ENCODE measurements around the gene CPPED1.
"Not testable (repeated sequence)": the region's sequence is repeated elsewhere in the genome, so short reads cannot be mapped to it uniquely, and the experiment has no call there.

CPPED1 gene

DNA sequence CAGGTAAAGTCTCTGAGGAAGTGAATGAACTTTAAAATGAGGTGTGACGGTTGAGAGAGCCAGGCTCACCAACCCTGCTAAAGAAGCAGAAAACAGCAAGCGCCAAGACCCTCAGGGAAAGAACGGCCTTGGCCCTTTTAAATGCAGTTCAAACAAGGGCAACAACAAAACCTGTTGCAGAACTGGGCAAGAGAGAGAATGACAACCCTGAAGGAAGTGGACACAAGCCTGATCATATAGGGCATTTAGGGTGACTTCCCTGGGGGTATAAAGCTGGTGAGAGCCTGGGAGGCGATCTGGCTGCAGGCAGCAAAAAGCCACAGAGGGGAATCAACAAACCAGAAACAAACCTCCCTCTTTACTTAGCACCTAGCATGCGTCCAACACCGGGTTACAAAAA lies 1.0 kb downstream of the CPPED1 start:
- DNase-seq (ENCODE audit: low spot score): no peak

- no peak for DNase-seq (ENCODE audit: low spot score)
Observed at GRCh38 chr16:12802048-12802447, 1.6 kb downstream of the CPPED1 start.

- no peak for DNase-seq (ENCODE audit: low spot score)
Observed at GRCh38 chr16:12801511-12802042, 2.1 kb downstream of the CPPED1 start.

DNA sequence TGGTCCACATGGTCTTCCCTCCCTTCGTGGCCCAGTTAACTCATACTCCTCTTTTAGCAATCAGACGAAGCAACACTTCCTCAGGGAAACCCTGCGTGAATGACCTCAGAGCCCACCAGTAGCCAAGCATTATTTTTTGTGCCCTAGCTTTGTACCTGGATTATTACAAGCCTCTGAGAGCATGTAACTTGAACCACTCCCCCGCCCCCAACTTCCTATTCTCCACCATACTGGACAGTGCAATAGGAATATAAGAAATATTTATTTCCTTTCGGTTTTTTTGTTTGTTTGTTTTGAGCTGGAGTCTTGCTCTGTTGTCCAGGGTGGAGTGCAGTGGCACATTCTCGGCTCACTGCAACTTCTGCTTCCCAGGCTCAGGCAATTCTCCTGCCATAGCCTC lies 2.9 kb downstream of the CPPED1 start:
- no peak for DNase-seq (ENCODE audit: low spot score)

DNA sequence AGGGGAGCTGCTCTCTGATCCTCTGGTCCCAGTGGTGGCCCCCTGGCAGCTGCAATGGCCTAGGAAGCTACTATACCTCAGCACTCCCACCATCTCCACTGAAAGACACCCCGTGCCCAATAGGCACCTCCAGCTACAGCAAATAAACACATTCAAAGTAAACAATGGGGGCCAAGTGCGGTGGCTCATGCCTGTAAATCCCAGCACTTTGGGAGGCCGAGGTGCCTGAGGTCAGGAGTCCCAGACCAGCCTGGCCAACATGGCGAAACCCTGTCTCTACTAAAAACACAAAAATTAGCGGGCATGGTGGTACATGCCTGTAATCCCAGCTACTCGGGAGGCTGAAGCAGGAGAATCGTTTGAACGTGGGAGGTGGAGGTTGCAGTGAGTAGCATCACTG lies 3.7 kb downstream of the CPPED1 start:
- not testable (repeated sequence) for DNase-seq (ENCODE audit: low spot score)

GRCh38 chr16:12798846-12799245 lies 4.8 kb downstream of the CPPED1 start:
- DNase-seq (ENCODE audit: low spot score): no peak

DNA sequence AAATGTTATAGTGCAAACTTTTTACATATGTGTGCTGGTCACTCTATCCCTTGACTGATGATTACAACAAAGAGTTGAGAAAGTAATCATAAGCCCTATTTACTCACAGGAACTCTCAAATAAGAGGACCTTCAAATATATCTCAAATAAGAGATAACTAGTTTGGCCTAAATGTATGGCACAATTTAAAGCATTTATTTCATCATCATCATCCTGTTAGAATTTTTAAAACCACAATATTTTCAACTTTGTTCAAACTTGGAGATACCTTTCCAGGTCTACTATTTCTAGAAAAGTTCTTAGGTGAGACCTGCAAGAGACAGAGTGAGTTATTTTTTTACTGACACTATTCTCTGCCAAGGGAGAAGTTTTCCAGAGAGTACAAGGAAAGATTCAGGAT lies 5.5 kb downstream of the CPPED1 start:
- DNase-seq (ENCODE audit: low spot score): no peak

DNA sequence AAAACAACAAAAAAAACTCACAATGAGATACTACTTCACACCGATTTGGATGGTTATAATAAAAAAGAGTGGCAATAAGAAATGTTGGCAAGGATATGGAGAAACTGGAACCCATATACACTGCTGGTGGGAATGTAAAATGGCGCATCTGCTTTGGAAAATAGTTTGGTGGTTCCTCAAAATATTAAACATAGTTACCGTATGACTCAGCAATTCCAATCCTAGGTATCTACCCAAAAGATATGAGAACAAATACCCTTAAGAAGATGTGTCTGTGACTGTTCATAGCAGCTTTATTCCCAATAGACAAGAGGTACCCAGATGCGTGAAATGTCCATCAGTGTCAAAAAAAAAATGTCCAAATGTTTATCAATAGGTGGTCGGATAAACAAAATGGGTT lies 7.2 kb downstream of the CPPED1 start:
- DNase-seq (ENCODE audit: low spot score): no peak

DNA sequence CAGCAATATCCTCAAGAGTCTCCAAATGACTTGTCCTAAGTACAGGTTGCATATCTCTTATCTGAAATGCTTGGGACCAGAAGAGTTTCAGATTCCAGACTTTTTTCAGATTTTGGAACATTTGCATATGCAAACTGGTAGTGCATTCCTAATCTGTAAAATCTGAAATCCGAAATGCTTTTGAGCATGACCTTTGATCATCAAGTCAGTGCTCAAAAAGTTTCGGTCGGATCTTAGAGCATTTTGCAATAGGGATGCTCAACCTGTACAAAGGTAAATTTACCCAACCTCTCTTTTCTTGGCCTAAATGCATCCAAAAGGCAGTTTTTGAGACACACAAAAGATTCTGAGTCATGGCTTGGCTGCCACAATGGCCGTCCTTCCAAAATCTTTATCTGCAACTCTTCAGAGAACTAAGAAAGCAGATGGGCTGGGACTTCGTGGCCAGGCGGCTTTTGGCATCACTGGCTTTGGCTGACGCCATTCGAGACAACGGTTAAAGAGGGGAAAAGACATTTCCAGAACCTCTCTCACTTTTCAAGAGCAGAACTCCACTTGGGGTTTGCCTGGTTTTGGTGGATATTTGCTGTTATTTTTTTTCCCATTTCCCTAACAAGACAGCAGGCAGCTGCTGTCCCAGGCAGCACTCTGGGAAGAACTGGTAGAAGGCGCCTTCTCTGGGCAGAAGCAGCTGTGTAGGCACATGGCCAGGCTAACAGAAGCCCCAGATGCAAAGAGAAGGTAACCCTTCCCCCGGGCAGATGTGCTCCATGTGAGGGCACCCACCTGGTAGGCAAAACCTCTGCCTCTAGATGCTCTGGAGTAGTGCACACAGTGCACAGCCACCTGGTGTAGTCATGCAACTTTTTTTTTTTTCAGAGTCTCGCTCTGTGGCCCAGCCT lies 8.9 kb downstream of the CPPED1 start:
- DNase-seq (ENCODE audit: low spot score): no peak

GRCh38 chr16:12793865-12794240 lies 9.8 kb downstream of the CPPED1 start:
- DNase-seq (ENCODE audit: low spot score): no peak

DNA sequence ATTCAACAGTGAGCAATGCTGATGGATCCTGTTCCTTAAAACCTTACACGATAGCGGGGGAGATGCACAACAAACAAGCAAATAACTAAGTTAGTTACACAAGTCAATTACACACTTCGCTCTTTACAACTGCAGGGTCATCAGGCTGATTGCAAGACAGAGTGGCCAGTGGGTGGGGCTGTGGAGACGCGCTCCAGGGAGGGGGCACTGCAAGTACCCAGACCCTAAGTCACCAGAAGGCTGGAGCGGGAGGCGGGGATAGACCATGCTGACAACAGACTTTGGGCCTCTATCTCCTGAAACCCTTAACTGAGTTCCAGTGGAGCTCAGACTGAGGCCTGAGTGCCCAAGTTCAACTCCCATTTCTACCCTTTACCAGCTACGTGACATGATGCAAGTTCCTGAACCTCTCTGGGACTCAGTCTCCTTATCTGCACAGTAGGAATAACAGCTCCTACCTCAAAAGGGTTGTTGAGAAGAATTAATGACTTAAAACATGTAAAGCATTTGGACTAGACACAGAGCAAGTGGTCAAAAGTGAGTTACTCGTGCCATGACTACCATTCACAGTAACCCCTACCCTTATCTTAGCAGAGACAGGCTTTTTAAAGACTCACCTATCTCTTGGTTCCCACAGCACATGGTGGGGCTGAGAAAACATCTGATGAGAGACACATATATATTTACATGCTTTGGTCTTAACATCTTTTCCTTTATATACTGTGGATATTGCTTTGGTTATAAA lies 10.4 kb downstream of the CPPED1 start:
- no peak for DNase-seq (ENCODE audit: low spot score)

DNA sequence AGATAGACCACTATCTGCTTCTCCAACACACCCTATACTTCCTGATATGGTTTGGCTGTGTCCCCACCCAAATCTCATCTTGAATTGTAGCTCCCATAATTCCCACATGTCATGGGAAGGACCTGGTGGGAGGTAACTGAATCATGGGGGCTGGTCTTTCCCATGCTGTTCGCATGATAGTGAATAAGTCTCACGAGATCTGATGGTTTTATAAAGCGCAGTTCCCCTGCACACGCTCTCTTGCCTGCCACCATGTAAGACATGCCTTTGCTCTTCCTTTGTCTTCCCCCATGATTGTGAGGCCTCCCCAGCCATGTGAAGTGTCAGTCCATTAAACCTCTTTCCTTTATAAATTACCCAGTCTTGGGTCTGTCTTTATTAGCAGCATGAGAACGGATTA lies 11.2 kb downstream of the CPPED1 start:
- DNase-seq (ENCODE audit: low spot score): not testable (repeated sequence)

DNA sequence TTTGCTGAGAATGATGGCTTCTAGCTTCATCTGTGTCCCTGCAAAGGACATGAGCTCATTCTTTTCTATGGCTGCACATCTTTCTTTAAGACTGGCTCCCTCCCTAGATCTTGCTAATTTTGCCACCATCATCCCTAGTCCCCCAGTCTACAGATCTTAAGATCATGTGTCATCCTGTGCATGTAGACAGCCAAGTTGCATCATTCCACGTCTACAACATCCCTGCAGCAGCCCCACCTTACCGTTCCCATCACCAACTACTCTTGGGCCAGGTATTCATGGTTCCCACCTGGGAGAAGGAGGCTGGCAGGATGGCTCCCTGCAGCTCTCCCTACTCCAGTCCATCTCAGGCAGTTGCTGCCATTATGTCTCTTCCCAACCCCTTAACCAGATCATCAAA lies 12.3 kb downstream of the CPPED1 start:
- DNase-seq (ENCODE audit: low spot score): no peak

- DNase-seq (ENCODE audit: low spot score): peak; percentile 53
Observed at GRCh38 chr16:12788758-12789157, 14.9 kb downstream of the CPPED1 start.

DNA sequence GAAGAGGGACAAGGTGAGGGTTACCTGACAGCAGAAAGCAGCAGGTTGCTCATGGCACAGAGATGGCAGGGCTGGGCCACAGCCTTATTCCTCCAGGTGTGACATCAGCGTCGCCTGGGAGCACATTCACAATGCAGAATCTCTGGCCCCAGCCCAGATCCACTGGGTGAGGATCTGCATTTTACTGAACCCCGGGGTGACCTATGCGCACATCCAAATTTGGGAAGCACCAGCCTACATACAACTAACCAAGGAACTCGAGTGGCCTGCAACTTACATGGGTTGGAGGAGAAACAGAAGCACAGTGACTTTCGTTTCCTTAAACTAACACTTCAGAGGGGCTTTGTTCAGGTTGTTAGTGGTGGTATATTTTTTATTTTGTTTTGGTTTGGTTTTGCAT lies 17.6 kb downstream of the CPPED1 start:
- DNase-seq (ENCODE audit: low spot score): no peak

- DNase-seq (ENCODE audit: low spot score): no peak
Observed at GRCh38 chr16:12784076-12784475, 19.6 kb downstream of the CPPED1 start.

- DNase-seq (ENCODE audit: low spot score): no peak
Observed at GRCh38 chr16:12781777-12782176, 21.9 kb downstream of the CPPED1 start.

DNA sequence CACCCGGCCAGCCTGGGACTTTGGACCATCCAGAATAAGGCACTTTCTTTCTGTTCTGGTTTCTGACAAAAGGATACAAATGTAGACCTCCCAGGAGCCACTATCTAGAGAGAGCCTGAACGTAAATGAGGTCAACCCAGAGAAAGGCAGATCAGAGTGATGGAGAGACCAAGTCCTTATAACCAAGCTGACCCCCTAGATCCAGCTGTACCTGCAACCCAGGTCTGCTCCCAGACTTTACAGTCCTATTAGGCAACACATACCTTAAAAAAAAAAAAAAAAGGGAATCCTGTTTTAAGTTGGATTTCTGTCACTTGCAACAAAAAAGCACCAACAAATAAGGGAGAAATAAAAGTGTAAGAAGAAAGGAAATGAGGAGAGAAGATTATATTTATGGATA lies 23.2 kb downstream of the CPPED1 start:
- DNase-seq (ENCODE audit: low spot score): no peak

DNA sequence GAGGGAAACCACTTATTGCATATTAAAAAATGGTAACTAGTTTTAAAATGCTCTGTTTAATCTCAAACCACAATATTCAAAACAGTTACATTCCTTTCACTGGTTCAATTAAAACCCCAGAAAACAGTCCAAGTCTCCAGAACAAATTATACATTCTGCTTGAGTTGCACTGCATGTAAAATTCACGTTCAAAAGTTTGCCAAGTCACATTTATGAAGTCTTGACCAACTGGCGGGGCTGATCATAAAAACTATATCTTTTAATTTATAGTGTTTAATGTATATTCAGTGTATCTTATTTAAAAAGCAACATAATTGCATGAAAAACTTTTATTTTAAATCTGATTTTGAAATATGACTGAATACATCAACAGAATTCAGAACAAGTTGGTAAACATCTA lies 25.0 kb downstream of the CPPED1 start:
- DNase-seq (ENCODE audit: low spot score): no peak

GRCh38 chr16:12775656-12776236 lies 27.9 kb downstream of the CPPED1 start:
- DNase-seq (ENCODE audit: low spot score): peak; percentile 84

GRCh38 chr16:12773221-12773620 lies 30.5 kb downstream of the CPPED1 start:
- DNase-seq (ENCODE audit: low spot score): no peak

DNA sequence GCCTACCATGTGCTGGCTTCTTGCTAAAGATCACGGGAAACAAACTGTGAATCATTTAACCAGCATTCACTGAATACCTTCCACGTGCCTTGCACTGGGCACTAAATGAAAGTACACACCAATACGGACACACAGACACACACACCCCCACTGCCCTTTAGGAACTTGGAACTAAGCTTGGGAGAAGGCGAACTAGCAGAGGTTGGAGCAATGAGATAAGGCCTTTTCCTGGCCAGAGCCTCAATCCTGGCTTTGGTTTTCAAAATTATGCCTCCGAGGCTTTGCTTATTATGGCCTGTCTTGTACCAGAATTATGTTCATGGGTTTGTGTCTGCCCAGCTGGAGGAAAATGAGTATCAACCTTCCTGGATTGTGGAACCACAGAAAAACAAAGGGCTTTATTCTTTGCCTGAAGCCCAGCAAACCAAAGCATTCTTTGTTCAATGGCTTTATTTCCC lies 32.3 kb downstream of the CPPED1 start:
- no peak for DNase-seq (ENCODE audit: low spot score)

All from SK-N-DZ (cell line).